CD8-positive, alpha-beta memory T cell (primary cell): ENCODE measurements around the gene CNTROB. TPM values are rescaled to one million over a fixed set of nuclear protein-coding genes. Genes with fewer than 3 reads are reported as not detected.

Source experiments
- CTCF ChIA-PET: fragments of 350-600 bp; sonication (Branson Sonifier 250); formaldehyde crosslinking; loops from one replicate; lab custom pipeline; 2021; ENCODE audit warnings: antibody characterized with exemption; lab: Charles Lee
- POLR2A ChIA-PET: fragments of 350-600 bp; sonication (Branson Sonifier 250); formaldehyde crosslinking; loops from one replicate; lab custom pipeline; 2021; ENCODE audit warnings: antibody characterized with exemption; lab: Charles Lee
- DNase-seq, 5 donors: peaks; one replicate each; pipeline versions ENCODE4 v3.0.0 to v3.0.0-alpha.2; 2020 to 2022; ENCODE audit warnings: mixed read lengths in 1 of 5
- H3K27ac ChIP-seq: one replicate; pipeline ENCODE4 v1.7.0; 2013; ENCODE audit warnings: low read depth, mild to moderate bottlenecking, low read length, moderate library complexity
- H3K27me3 ChIP-seq: 2 replicates; pipeline ENCODE4 v1.7.0; 2013; ENCODE audit warnings: low read length, mild to moderate bottlenecking; ENCODE audit not compliant: insufficient read depth, poor library complexity, severe bottlenecking
- H3K36me3 ChIP-seq: 2 replicates; pipeline ENCODE4 v1.7.0; 2013; ENCODE audit warnings: mild to moderate bottlenecking, low read length, moderate library complexity; ENCODE audit not compliant: insufficient read depth
- H3K4me1 ChIP-seq: 2 replicates; pipeline ENCODE4 v1.7.0; 2013; ENCODE audit warnings: mild to moderate bottlenecking, low read length, moderate library complexity; ENCODE audit not compliant: insufficient read depth
- H3K4me3 ChIP-seq: 2 replicates; pipeline ENCODE4 v1.7.0; 2013; ENCODE audit warnings: mild to moderate bottlenecking, low read length
- H3K9me3 ChIP-seq: 2 replicates; pipeline ENCODE4 v1.7.0; 2013; ENCODE audit warnings: mild to moderate bottlenecking, low read length
- H3K27ac Mint-ChIP-seq, 8 donors: one replicate each; pipeline ENCODE4 v1.8.0; 2020 to 2021; ENCODE audit warnings: mixed read lengths in 8 of 8, mild to moderate bottlenecking in 6 of 8, inconsistent platforms in 3 of 8, moderate library complexity in 3 of 8
- H3K27me3 Mint-ChIP-seq, 2 donors: one replicate each; pipeline ENCODE4 v1.8.0; 2020 to 2021; ENCODE audit warnings: mixed read lengths in 2 of 2, mild to moderate bottlenecking in 1 of 2, moderate library complexity in 1 of 2
- H3K36me3 Mint-ChIP-seq, 3 donors: one replicate each; pipeline ENCODE4 v1.8.0; 2020 to 2021; ENCODE audit warnings: mixed read lengths in 3 of 3, inconsistent platforms in 1 of 3, mild to moderate bottlenecking in 1 of 3
- H3K4me1 Mint-ChIP-seq, 3 donors: one replicate each; pipeline ENCODE4 v1.8.0; 2020 to 2021; ENCODE audit warnings: mixed read lengths in 3 of 3, inconsistent platforms in 1 of 3, mild to moderate bottlenecking in 1 of 3
- H3K4me3 Mint-ChIP-seq, 7 donors: one replicate each; pipeline ENCODE4 v1.8.0; 2020 to 2021; ENCODE audit warnings: mixed read lengths in 7 of 7, mild to moderate bottlenecking in 6 of 7, moderate library complexity in 4 of 7, inconsistent platforms in 2 of 7
- H3K9me3 Mint-ChIP-seq, 5 donors: one replicate each; pipeline ENCODE4 v1.8.0; 2020 to 2022; ENCODE audit warnings: mixed read lengths in 5 of 5, mild to moderate bottlenecking in 3 of 5, moderate library complexity in 2 of 5, inconsistent platforms in 1 of 5
- polyA plus RNA-seq: library from polyadenylated mRNA; unstranded; fragments of 300-500 nt; fragmentation: Illumina TruSeq; gene quantifications from one replicate; pipeline ENCODE4 v1.2.3, GENCODE V29; 2021
- total RNA-seq, 2 experiments: library from RNA; stranded (reverse); gene quantifications; one replicate each; pipeline ENCODE4 v1.2.3, GENCODE V29; 2021

The CNTROB gene
- total and polyA plus RNA-seq, 3 experiments from 2014 or later, result 12.0 to 46.8 (median 44.3) TPM

DNA sequence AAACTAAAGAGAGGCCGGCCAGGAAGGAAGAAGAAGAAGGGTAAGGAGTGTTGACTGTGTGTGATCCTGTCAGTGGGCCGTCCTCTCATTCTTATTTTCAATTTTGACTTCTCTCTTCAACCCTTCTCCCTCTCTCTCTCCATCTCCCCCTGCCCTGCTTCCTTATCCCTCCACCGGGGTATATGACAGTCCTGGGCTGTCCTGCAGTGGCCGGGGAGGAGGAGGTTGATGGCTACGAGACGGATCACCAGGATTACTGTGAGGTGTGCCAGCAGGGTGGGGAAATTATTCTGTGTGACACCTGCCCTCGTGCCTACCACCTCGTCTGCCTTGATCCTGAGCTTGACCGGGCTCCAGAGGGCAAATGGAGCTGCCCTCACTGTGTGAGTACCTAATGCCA is 37.8 kb upstream of the CNTROB start:
- no peaks in the 10 kb centered on the region for H3K9me3 Mint-ChIP-seq
- H3K36me3 Mint-ChIP-seq, result peaks cover 21 to 91% (median 33%) of the 10 kb centered on the region in 3 donors
- no peaks in the 10 kb centered on the region for H3K27me3 Mint-ChIP-seq
- H3K9me3 ChIP-seq, result no peaks in the 10 kb centered on the region
- CTCF ChIA-PET, result no interaction called here
- H3K27me3 ChIP-seq, result no peaks in the 10 kb centered on the region
- H3K4me3 Mint-ChIP-seq, result no peak overlapping the region
- H3K4me3 ChIP-seq, result no peak overlapping the region
- POLR2A ChIA-PET, result no interaction called here
- peak overlapping the region in 3 of 8 donors; percentile 26 to 61 (median 36) for H3K27ac Mint-ChIP-seq
- peaks cover 83% of the 10 kb centered on the region for H3K36me3 ChIP-seq
- peaks cover 15 to 18% (median 16%) of the 10 kb centered on the region in 3 donors for H3K4me1 Mint-ChIP-seq
- H3K27ac ChIP-seq, result no peak overlapping the region
- DNase-seq, result no peak
- peaks cover 7% of the 10 kb centered on the region for H3K4me1 ChIP-seq

DNA sequence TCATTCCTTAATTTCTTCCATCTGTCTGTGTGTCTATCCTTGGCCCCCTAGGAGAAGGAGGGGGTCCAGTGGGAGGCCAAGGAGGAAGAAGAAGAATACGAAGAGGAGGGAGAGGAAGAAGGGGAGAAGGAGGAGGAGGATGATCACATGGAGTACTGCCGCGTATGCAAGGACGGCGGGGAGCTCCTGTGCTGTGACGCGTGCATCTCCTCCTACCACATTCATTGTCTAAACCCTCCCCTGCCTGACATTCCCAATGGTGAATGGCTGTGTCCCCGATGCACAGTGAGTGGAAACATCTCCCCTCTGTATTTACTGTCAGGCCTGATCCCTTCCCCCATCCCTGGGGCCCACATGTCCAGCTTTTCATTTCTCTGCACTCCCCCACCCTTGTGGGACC is 37.1 kb upstream of the CNTROB start:
- no peak overlapping the region for H3K27ac ChIP-seq
- peaks cover 84% of the 10 kb centered on the region for H3K36me3 ChIP-seq
- peaks cover under 1% of the 10 kb centered on the region for H3K4me1 ChIP-seq
- no peaks in the 10 kb centered on the region for H3K9me3 ChIP-seq
- ChIA-PET CTCF (no interaction called here), POLR2A (no interaction called here)
- Mint-ChIP-seq H3K27me3 (no peaks in the 10 kb centered on the region), H3K4me1 (peaks cover 13 to 17% (median 15%) of the 10 kb centered on the region in 3 donors), H3K4me3 (no peak overlapping the region), H3K27ac (peak overlapping the region in 5 of 8 donors; percentile 5 to 40 (median 26)), H3K36me3 (peaks cover 21 to 91% (median 39%) of the 10 kb centered on the region in 3 donors), H3K9me3 (no peaks in the 10 kb centered on the region)
- H3K27me3 ChIP-seq, result no peaks in the 10 kb centered on the region
- DNase-seq, result no peak
- H3K4me3 ChIP-seq, result no peak overlapping the region

DNA sequence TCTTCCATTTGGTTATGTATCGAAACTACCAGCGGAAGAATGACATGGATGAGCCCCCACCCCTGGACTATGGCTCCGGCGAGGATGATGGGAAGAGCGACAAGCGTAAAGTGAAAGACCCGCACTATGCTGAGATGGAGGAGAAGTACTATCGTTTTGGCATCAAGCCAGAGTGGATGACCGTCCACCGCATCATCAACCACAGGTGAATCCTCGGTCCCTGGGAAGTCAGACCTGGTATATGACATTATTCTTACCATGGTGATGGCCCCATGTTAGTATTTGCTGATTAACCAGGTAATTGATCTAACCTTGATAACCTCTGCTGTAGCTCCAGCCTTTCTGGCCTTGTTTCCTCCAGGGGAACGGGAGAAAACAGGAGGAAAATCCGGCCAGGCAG is 34.9 kb upstream of the CNTROB start:
- POLR2A ChIA-PET, result no interaction called here

DNA sequence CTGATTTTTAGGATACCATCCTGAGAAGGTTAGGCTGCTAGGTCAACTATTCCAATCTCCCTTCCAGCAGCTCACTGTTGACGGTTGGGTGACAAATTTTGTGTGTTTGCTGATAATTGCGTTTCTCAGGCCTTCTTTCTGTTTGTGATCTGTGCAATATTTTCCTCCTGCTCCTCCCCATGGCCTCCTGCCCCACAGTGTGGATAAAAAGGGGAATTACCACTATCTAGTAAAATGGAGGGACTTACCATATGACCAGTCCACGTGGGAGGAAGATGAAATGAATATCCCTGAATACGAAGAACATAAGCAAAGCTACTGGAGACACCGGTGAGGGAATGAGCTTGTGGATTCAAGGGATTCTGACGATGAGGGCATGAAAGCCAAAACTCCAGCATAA is 34.2 kb upstream of the CNTROB start:
- CTCF ChIA-PET, result interaction anchor here (0.5 to 3.0 kb wide), 8 partner anchors 15 to 93 kb away, joined by 3 to 16 read pairs (median 5); partner anchors contain the start of gene RNF227

More for the DNA sequence above, 34.9 kb upstream of the CNTROB start:
- peaks cover 83% of the 10 kb centered on the region for H3K36me3 ChIP-seq
- H3K4me3 ChIP-seq, result no peak overlapping the region
- Mint-ChIP-seq H3K36me3 (peaks cover 21 to 90% (median 46%) of the 10 kb centered on the region in 3 donors), H3K9me3 (no peaks in the 10 kb centered on the region), H3K27ac (peak overlapping the region in 1 of 8 donors; percentile 12), H3K4me3 (no peak overlapping the region), H3K27me3 (no peaks in the 10 kb centered on the region), H3K4me1 (peaks cover 5 to 6% (median 6%) of the 10 kb centered on the region in 3 donors)
- no peaks in the 10 kb centered on the region for H3K4me1 ChIP-seq
- H3K27ac ChIP-seq, result no peak overlapping the region
- H3K9me3 ChIP-seq, result no peaks in the 10 kb centered on the region
- DNase-seq, result no peak
- CTCF ChIA-PET, result interaction anchor here (1.0 to 3.0 kb wide), 5 partner anchors 15 to 64 kb away, joined by 3 to 16 read pairs (median 5); partner anchors contain the start of gene RNF227
- no peaks in the 10 kb centered on the region for H3K27me3 ChIP-seq

DNA sequence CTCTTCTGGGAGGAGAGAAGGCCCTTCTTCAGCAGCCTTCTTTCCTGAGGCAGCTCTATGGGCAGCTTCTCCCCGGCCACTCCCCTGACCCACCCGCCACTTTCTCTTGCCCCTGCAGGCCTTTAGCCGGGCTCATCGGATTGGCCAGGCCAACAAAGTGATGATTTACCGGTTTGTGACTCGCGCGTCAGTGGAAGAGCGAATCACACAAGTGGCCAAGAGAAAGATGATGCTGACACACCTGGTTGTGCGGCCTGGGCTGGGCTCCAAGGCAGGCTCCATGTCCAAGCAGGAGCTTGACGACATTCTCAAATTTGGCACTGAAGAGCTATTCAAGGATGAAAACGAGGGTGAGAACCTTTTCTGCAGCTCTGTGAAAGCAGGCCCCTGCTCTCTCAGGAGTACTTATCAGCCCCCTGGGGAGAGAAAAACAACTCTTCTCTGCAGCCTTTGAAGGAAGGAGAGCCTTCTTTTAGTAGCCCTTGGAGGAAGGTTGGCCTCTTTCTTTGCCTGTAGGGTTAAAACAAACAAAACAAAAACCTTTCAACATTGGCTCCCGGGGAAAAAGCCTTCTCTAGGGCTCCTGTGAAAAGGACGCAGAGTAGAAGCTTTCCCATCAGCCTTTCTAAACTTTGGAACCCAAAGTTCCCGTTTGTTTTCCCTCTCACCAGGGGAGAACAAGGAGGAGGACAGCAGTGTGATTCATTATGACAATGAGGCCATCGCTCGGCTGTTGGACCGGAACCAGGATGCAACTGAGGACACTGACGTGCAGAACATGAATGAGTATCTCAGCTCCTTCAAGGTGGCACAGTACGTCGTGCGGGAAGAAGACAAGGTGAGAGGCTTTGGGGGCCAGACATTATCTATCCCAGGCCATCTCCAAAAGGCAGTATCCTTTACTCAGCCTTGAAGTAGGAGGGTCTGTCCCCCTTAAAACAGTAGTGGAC is 28.6 kb upstream of the CNTROB start:
- peaks cover 0 to 4% (median 3%) of the 10 kb centered on the region in 3 donors for H3K4me1 Mint-ChIP-seq
- DNase-seq, result no peak
- Histone ChIP-seq H3K4me3 (no peak overlapping the region), H3K27me3 (no peaks in the 10 kb centered on the region), H3K36me3 (peaks cover 93% of the 10 kb centered on the region), H3K27ac (no peak overlapping the region), H3K9me3 (no peaks in the 10 kb centered on the region), H3K4me1 (no peaks in the 10 kb centered on the region)
- ChIA-PET POLR2A (no interaction called here), CTCF (interaction anchor here (1.2 kb wide), 1 partner anchor 10 kb away, joined by 4 read pairs; no protein-coding TSS in a partner anchor)
- H3K27me3 Mint-ChIP-seq, result no peaks in the 10 kb centered on the region
- no peak overlapping the region for H3K4me3 Mint-ChIP-seq
- peaks cover 10 to 97% (median 46%) of the 10 kb centered on the region in 3 donors for H3K36me3 Mint-ChIP-seq
- peak overlapping the region in 4 of 8 donors; percentile 7 to 75 (median 50) for H3K27ac Mint-ChIP-seq
- H3K9me3 Mint-ChIP-seq, result no peaks in the 10 kb centered on the region

More for the DNA sequence above, 34.2 kb upstream of the CNTROB start:
- DNase-seq, result no peak
- peaks cover 21 to 92% (median 48%) of the 10 kb centered on the region in 3 donors for H3K36me3 Mint-ChIP-seq
- H3K4me3 ChIP-seq, result no peak overlapping the region
- H3K27ac Mint-ChIP-seq, result peak overlapping the region in 7 of 8 donors; percentile 12 to 70 (median 26)
- no peaks in the 10 kb centered on the region for H3K9me3 Mint-ChIP-seq
- H3K4me3 Mint-ChIP-seq, result no peak overlapping the region
- H3K9me3 ChIP-seq, result no peaks in the 10 kb centered on the region
- no peaks in the 10 kb centered on the region for H3K27me3 Mint-ChIP-seq
- peaks cover 4 to 6% (median 5%) of the 10 kb centered on the region in 3 donors for H3K4me1 Mint-ChIP-seq
- H3K4me1 ChIP-seq, result no peaks in the 10 kb centered on the region
- POLR2A ChIA-PET, result interaction anchor here (1.4 kb wide), 1 partner anchor 40 kb away, joined by 4 read pairs; the partner anchor contains the start of genes CYB5D1 and NAA38
- H3K36me3 ChIP-seq, result peaks cover 86% of the 10 kb centered on the region
- H3K27ac ChIP-seq, result no peak overlapping the region
- no peaks in the 10 kb centered on the region for H3K27me3 ChIP-seq

DNA sequence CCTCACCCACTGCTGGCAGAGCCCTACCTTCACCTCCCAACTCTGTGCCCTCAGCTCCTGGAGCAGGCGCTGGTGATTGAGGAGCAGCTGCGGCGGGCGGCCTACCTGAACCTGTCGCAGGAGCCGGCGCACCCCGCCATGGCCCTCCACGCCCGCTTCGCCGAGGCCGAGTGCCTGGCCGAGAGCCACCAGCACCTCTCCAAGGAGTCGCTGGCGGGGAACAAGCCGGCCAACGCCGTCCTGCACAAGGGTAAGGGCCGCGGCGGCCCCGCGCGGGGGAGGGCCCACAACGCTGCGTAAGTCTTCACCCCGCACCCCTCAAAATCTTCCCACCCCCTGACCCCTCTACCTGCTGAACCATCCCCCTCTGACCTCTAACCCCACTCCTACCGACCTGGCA is 22.9 kb upstream of the CNTROB start:
- H3K9me3 Mint-ChIP-seq, result no peaks in the 10 kb centered on the region
- no peak overlapping the region for H3K4me3 ChIP-seq
- ChIA-PET POLR2A (no interaction called here), CTCF (interaction anchor here (10.3 kb wide), 1 partner anchor 80 kb away, joined by 180 read pairs; no protein-coding TSS in a partner anchor)
- H3K4me1 ChIP-seq, result peaks cover 10% of the 10 kb centered on the region
- peaks cover 6 to 13% (median 8%) of the 10 kb centered on the region in 3 donors for H3K4me1 Mint-ChIP-seq
- no peaks in the 10 kb centered on the region for H3K27me3 ChIP-seq
- no peak for DNase-seq
- H3K9me3 ChIP-seq, result no peaks in the 10 kb centered on the region
- no peak overlapping the region for H3K27ac ChIP-seq
- H3K36me3 Mint-ChIP-seq, result peaks cover 12 to 81% (median 21%) of the 10 kb centered on the region in 3 donors
- no peak overlapping the region for H3K4me3 Mint-ChIP-seq
- H3K27me3 Mint-ChIP-seq, result peaks cover 0 to 1% of the 10 kb centered on the region in 2 donors
- H3K27ac Mint-ChIP-seq, result no peak overlapping the region
- peaks cover 69% of the 10 kb centered on the region for H3K36me3 ChIP-seq

DNA sequence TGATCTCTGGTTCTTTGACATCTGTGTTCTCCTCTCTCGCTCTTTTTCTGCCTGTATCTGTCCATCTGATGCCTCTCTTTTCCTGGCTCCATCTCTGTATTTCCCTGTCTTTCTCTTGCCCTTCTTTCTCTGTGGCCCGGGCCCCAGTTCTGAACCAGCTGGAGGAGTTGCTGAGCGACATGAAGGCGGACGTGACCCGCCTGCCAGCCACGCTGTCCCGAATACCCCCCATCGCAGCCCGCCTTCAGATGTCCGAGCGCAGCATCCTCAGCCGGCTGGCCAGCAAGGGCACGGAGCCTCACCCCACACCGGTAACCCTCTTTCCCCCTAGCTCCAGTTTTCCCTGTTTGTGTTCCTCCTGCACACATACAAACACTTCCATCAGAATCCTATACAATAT is 21.7 kb upstream of the CNTROB start:
- no peaks in the 10 kb centered on the region for H3K27me3 ChIP-seq
- peaks cover 18% of the 10 kb centered on the region for H3K4me1 ChIP-seq
- H3K36me3 ChIP-seq, result peaks cover 57% of the 10 kb centered on the region
- no peak overlapping the region for H3K4me3 ChIP-seq
- DNase-seq, result no peak
- no peak overlapping the region for H3K27ac ChIP-seq
- no peaks in the 10 kb centered on the region for H3K9me3 Mint-ChIP-seq
- H3K4me3 Mint-ChIP-seq, result no peak overlapping the region
- POLR2A ChIA-PET, result interaction anchor here (0.5 kb wide), 1 partner anchor 46 kb away, joined by 5 read pairs; no protein-coding TSS in a partner anchor
- CTCF ChIA-PET, result interaction anchor here (10.3 kb wide), 1 partner anchor 79 kb away, joined by 180 read pairs; no protein-coding TSS in a partner anchor
- H3K27me3 Mint-ChIP-seq, result peaks cover 0 to 1% of the 10 kb centered on the region in 2 donors
- peaks cover 12 to 15% (median 15%) of the 10 kb centered on the region in 3 donors for H3K4me1 Mint-ChIP-seq
- no peaks in the 10 kb centered on the region for H3K9me3 ChIP-seq
- H3K27ac Mint-ChIP-seq, result peak overlapping the region in 3 of 8 donors; percentile 1 to 64 (median 32)
- H3K36me3 Mint-ChIP-seq, result peaks cover 5 to 69% (median 12%) of the 10 kb centered on the region in 3 donors
